ENCODE measurements around the gene CAMTA1.

DNA sequence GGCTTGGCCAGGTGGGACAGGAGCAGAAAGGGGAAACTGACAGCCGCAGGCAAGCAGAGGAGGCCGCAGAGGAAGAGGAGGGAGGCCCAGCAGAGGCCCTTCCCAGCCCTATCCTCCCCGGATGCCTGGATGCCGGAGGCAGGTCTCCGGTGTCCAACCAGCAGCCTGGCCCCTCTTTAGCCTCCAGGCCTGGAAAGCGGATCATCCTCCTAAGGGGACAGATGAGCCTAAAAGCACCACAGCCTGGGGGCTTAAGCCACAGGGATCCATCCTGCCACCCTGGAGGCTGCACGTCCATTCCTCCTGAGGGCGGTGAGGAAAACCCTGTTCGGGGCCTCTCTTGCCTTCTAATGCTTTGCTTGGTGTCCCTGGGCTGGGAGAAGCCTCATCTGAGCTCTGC, 651.8 kb downstream of the CAMTA1 start:
- TF ChIP-seq, protein P1, sequence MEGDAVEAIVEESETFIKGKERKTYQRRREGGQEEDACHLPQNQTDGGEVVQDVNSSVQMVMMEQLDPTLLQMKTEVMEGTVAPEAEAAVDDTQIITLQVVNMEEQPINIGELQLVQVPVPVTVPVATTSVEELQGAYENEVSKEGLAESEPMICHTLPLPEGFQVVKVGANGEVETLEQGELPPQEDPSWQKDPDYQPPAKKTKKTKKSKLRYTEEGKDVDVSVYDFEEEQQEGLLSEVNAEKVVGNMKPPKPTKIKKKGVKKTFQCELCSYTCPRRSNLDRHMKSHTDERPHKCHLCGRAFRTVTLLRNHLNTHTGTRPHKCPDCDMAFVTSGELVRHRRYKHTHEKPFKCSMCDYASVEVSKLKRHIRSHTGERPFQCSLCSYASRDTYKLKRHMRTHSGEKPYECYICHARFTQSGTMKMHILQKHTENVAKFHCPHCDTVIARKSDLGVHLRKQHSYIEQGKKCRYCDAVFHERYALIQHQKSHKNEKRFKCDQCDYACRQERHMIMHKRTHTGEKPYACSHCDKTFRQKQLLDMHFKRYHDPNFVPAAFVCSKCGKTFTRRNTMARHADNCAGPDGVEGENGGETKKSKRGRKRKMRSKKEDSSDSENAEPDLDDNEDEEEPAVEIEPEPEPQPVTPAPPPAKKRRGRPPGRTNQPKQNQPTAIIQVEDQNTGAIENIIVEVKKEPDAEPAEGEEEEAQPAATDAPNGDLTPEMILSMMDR (IDR thresholded peaks at IDR 0.05; ENCODE audit: insufficient read depth, low read length, poor library complexity, severe bottlenecking) = no peak
- TF ChIP-seq EZH2phosphoT487 (conservative IDR thresholded peaks at IDR 0.05; ENCODE audit: low read length) = no peak

All from SU-DHL-6 (cell line).